ENCODE measurements around the gene TNNI2.

DNA sequence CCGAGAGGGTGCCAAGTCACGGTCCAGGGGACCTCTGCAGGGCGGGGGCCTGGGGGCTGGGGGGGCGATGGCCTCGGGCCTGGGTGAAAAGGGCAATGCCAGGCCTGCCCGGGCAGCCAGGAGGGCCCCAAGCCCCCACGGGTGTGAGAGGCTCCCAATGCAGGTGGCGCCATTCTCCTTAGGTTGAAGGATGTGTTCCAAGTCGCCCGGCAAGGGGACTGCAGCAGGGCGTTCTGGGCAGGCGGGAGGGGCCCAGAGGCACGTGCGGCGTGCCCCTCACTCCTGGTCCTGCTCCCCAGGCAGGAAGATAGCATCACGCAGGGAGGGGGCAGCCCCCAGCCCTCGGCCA lies 730 bp upstream of the TNNI2 start:
- TF ChIP-seq, protein P1, sequence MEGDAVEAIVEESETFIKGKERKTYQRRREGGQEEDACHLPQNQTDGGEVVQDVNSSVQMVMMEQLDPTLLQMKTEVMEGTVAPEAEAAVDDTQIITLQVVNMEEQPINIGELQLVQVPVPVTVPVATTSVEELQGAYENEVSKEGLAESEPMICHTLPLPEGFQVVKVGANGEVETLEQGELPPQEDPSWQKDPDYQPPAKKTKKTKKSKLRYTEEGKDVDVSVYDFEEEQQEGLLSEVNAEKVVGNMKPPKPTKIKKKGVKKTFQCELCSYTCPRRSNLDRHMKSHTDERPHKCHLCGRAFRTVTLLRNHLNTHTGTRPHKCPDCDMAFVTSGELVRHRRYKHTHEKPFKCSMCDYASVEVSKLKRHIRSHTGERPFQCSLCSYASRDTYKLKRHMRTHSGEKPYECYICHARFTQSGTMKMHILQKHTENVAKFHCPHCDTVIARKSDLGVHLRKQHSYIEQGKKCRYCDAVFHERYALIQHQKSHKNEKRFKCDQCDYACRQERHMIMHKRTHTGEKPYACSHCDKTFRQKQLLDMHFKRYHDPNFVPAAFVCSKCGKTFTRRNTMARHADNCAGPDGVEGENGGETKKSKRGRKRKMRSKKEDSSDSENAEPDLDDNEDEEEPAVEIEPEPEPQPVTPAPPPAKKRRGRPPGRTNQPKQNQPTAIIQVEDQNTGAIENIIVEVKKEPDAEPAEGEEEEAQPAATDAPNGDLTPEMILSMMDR (IDR thresholded peaks at IDR 0.05), result peak; percentile 77; the same call in 1 of the 2 replicates
- TF ChIP-seq POLR2AphosphoS5 (IDR thresholded peaks at IDR 0.05; ENCODE audit: low read depth, low read length) (no peak), TCF7L2 (IDR thresholded peaks at IDR 0.05; ENCODE audit: low read depth, low read length) (no peak)
